CD4-positive, alpha-beta T cell treated with Interleukin-4 for 4 hours (primary cell): ENCODE results near the gene KDM7A.
"Not testable (repeated sequence)": the region's sequence is repeated elsewhere in the genome, so short reads cannot be mapped to it uniquely, and the experiment has no call there.

Experiments
- DNase-seq: peaks from one replicate; pipeline ENCODE4 v3.0.0-alpha.2; 2020

KDM7A gene

DNA sequence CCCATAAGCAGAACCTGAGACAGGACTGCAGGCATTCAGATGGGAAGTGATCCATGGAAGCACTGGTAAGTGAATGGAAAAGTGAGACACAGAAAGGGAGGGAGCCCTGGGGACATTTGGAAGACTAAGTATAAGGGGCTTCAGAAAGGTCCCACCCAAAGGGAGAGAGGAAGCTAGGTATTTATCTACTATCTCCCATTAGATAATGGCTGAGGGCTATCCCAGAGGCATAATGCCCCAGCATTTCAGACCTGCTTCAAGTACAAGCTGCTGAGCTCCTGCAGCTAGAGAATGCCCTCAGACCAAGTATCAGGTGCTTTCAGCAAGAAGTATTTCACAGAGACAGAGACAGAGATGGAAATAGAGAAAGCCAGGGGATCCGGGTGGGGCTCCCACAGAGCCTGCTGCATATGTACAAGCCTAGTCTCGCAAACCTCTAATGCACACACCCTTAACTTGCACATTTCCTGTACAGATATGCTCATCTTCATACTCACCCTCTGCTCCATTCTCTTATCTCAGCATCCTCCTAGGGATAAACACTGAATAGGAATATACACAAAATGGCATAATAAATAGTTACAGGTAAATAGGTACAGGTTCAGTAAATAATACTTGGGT is 20.2 kb downstream of the KDM7A start:
- no peak for DNase-seq

DNA sequence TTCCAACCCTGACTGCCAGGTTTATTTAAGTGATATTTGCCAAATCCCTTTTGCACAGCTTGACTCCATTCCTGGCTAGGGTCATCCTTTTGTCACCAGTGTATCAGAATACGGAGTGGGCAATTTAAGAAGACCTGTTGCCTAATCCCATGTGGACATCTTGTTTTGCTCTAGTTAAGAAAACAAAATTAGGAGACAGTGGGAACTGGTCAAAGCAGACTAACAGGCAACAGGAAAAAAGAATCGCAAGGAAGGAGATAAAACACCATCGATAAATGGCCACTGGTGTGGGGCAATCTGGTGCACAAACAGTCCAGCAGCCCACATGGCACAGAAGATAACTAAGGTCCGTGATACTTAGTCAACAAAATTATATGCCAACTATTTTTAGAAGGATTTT is 21.4 kb downstream of the KDM7A start:
- no peak for DNase-seq

DNA sequence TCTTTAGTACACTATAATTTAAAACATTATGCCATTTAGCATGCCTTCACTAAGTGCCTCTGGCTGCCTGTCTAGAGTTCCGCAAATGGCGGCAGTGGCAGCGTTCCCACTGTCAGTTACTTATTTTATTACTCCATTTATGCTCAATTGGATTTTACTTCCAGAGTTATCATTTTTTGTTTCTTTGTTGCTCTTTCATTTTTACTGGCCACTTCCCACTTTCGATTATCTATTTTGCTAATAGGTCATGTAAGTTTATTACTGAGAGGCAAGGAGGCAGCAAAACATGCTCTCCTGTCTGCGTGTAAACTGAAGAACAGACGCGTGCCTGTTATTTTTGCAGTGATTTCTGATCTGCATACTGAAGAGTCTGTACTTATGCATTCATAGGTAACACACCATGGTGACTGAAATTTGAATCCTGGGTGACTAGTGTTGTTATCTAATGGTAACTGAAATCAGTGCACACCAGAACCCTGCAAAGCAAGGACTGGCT is 23.1 kb downstream of the KDM7A start:
- no peak for DNase-seq

DNA sequence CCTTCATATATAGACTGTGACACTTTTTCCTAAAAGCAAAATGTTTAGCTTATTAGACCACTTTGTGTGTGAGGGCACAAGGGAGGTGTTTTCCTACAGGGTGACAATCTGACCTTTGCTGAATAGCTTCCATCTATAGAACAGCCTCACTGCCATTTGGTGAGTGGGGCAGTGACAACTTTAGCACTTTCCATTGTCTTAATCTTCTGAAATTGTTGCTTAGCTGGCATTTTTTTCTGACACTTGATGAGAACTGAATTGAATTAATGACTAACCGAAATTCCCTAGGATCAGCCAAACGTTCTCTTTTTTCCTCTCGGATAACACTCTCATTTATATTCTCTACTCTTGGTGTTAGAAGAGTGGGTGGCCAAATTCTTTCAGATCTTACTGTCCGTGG is 30.2 kb downstream of the KDM7A start:
- no peak for DNase-seq

DNA sequence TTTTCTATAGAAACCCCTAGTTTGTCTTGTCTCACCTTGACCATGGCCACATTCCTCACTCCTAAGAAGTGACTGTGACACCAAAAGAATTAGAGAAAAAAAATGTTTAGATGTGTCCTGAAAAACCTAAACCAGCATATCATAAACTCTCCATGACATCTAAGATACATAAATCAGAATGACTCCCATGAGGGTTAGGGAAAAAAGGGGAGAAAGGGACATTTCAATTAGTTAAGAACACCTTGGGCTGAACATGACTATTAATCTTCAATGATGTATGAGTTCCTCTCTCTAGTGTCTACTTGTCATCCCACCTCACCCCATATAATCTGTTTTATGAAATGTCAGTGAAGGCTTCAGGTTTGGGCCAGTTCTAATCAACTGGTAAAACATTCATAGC is 31.1 kb downstream of the KDM7A start:
- no peak for DNase-seq

DNA sequence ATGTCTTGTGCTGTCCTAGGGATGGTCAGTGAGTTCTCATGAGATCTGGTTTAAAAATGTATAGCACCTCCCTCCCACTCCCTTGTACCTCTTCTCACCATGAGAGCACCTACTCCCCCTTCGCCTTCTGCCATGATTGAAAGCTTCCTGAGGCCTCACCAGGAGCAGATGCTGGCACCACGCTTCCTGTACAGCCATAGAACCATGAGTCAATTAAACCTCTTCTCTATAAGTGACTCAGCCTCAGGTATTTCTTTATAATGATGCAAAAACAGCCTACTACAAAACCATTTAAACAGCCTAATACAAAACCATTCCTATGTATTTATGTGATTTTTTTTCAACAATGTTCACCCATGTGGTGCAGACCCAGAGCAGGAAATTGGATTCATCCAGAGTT is 32.0 kb downstream of the KDM7A start:
- DNase-seq, result no peak

DNA sequence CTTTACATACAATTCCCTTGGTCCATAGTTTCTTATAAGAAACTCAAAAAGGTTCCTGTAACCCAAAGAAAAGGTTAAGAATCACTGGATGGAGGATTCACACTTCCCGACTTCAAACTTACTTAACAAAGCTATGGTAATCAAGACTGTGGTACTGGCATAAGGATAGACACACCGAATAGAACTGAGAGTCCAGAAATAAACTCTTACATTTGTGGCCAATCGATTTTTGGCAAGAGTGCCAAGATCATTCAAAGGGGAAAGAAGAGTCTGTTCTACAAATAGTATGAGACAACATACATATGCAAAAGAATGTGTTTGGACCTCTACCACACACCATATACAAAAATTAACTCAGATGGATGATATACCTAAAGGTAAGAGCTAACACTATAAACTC is 32.8 kb downstream of the KDM7A start:
- DNase-seq, result no peak

DNA sequence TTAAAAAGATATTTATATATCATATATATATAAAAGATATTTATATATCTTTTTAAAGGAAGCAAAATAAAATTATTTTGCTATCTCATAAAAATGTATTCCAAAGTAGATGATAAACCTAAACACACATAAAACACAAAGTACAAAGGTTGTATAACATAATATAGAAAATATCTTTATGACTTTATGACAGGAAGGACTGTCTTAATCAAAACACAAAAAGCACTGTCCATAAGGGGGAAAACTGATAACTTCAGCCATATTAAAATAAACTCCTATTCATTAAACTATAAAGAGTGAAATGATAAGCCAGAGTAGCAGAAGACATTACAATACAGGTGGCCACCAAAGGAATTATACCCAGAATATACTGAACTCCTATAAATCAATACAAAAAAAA is 34.8 kb downstream of the KDM7A start:
- DNase-seq, result no peak

DNA sequence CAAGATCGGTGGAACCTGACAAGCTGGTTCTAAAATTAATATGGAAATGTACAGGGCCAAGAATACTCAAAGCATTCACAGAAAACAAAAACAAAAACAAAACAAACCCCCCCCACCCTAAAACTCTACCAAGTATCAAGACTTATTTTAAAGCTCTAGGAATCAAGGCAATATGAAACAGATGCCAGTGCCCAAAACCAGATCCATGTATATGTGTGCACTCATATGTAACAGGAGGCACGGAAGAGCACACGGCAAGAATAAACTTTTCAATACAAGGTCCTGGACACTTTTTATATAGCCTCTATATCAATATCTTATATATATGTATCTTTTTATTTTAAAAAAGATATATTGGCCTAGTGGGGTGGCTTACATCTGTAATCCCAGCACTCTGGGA is 35.5 kb downstream of the KDM7A start:
- DNase-seq, result no peak

DNA sequence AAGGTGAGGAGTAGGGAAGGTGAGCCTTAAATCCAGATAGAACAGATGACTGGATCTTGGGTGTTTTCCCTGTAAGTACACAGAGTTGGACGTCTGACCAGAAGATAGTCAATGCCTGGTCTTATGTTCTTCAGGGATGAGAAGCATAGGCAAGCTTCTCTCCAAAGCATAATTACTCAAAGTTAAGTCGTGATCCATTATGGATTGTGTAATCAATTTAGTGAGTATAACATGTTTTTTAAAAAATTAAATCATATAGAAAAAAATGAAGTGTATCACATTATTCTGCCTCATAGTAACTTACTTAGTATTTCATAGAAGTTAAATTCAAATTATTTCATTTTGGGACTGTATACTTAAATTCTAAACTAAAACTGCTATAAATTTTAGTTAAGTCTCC is 39.7 kb downstream of the KDM7A start:
- DNase-seq, result no peak

DNA sequence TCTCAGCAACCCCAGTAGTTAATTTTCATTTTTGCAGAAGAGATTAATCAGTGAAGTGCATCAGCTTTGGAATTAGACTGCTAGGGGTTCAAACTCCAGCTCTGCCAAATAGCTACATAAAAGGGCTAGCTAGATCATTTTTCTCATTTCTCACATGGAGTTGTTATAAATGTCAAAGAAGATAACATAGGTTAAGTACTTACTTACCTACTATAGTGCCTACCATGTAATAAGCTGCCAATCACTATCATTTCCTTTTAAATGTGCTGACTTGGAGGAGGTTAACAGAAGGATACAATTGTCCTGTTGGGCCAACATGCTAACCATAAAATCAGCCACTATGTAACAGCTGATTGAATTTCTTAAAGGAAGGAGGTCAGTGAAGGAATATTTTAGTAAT is 40.7 kb downstream of the KDM7A start:
- DNase-seq, result no peak

DNA sequence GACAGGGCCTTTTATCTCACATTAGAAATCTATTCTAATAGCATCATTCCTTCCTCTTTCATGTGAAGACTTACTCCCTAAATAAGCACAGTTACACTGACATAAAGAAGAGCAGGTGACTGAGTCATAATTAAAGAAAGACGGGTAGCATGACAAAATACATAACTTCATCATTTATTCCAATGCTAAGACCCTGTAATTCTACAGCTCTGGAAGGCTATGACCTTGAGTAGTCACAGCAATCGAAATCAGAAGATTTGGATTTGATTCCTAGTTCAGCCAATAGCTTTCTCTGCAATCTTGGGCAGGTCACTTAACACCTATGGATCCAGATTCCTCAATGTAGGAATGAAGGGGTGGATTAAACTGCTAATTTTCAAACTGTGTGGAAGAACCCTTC is 42.7 kb downstream of the KDM7A start:
- no peak for DNase-seq

DNA sequence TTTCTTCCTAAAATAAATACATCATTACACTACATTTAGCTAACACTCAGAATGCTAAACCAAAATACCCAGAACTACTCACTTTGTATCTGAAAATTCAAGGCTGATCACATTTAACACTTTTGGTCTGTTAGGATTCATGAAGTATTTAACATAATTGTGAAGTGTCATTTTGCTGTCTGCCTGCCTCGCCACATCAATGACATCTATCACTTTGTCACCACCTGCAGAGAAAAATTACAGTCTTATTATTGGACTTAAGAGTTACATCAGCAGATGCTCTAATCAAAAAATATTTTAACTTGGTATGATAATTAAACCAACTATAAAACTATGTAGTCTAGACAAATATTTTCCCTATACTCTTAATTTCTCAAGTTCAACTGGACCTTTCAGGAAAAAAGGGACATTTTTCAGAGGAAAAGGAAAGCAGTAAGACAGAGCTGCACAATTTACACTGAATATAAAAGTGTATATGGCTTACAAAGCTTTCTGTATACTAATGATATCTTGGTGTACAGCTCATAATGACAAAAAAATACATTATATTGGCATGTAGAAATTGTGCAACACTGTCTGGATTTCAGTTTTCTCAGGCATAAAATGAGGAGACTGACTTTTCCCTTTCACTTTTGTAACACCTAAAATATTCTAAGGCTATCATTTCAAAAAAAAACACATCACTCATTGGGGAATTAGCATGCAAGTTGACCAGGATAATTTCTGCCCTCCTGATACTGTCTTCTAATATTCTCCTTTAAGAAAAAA is 49.2 kb downstream of the KDM7A start:
- no peak for DNase-seq

DNA sequence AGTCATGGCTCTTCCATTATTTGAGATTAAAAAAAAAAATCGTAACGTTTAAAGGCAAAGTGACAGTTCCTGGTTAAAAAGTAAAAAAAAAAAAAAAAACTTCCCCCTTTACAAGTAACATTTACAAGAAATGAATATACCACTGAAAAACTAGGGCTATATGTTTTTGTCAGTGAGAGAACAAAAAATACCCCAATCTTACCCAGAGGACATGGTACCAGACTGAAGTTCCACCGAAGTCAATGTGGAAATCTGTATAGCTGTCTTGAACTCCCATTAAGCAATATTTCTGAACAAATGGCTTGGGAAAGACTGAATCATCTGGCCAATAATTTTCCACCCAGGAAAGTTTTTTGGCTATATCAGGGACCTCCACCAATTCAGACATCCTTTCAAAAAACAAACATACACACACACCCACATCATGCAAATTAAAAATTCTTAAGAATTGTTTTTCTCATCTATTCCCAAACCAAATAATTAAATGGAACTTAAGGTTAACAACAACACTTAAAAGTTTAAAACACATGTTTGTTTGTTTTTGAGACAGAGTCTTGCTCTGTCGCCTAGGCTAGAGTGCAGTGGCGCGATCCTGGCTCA is 50.2 kb downstream of the KDM7A start:
- no peak for DNase-seq

DNA sequence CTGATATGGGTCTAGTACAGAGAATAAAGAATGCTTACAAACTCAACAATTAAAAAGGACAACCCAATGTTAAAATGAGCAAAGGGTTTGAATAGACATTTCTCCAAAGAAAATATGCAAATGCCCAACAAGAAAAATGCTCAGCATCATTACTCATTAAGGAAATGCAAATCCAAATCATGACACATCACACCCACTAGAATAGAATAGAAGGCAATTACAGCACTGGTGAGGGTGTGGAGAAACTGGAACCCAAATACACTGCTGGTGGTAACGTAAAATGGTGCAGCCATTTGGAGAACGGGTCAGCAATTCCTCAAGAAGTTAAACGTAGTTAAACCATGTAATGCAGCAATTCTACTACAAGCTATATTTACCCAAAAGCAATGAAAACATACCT is 53.8 kb downstream of the KDM7A start:
- DNase-seq, result no peak

DNA sequence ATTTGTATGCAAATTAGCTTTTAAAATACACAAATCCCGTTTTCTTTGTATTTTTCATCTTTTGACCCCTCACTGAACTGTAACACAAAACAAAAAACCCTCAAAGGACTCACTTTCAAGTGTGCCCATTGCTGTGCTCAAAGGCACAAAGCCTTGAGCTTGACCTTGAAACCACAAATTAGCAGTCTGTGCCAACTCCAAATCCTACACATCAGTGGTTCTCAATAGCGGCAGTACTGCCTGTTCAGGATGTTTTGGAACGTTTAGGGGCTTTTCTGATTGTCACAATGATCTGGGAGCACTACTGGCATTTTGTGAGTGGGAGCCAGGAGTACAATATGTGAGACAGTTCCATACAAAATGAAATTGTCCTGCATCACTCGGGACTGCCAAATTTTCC is 55.5 kb downstream of the KDM7A start:
- DNase-seq, result no peak

DNA sequence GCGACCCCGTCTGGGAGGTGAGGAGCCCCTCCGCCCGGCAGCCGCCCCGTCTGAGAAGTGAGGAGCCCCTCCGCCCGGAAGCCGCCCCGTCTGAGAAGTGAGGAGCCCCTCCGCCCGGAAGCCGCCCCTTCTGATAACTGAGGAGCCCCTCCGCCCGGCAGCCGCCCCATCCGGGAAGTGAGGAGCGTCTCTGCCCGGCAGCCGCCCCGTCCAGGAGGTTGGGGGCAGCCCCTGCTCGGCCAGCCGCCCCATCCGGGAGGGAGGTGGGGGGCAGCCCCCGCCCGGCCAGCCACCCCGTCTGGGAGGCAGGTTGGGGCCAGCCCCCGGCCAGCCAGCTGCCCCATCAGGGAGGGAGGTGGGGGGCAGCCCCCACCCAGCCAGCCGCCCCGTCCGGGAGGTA is 62.0 kb downstream of the KDM7A start:
- not testable (repeated sequence) for DNase-seq

DNA sequence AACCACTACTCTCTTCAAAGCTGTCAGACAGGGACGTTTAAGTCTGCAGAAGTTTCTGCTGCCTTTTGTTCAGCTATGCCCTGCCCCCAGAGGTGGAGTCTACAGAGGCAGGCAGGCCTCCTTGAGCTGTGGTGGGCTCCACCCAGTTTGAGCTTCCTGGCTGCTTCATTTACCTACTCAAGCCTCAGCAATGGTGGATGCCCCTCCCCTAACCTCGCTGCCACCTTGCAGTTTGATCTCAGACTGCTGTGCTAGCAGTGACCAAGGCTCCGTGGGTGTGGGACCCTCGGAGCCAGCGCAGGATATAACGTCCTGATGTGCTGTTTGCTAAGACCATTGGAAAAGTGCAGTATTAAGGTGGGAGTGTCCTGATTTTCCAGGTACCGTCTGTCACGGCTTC is 68.0 kb downstream of the KDM7A start:
- not testable (repeated sequence) for DNase-seq

DNA sequence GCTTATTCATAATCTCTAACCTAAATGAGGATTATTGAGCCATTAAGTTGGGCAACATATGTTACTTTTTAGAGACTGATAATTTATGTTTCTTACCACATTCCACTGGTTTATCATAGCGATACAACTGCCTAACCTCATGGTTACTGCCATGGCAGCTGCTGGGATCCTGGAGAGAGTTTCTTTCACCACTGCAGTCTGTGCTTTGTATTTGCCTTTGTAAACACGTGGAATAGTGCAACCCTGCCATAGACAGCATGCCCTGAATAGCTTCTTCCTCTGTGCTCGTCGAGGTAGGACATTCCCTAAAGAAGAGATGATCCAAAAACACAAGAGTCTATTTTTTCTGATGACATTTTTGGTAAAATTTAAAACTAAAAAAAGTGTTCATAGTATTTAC is 80.3 kb downstream of the KDM7A start:
- DNase-seq, result no peak

DNA sequence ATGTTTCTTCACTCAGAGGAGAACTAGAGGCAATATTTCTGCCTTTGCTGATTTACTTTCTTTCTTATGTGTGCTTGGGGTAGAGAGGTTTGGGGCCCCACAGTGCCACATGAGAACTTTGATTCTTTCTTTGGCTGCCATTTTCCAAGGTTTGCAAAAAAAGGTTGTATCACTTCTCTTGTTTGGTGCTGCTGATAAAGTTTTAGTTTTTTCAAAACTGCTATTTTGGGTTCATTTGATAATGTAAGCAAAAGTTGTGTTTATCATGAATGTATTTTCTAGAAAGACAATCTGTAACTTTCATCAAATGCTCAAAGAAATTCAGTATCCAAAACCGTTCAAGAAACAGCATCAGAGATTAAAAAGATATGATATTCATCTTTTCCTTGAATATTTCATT is 83.4 kb downstream of the KDM7A start:
- no peak for DNase-seq

DNA sequence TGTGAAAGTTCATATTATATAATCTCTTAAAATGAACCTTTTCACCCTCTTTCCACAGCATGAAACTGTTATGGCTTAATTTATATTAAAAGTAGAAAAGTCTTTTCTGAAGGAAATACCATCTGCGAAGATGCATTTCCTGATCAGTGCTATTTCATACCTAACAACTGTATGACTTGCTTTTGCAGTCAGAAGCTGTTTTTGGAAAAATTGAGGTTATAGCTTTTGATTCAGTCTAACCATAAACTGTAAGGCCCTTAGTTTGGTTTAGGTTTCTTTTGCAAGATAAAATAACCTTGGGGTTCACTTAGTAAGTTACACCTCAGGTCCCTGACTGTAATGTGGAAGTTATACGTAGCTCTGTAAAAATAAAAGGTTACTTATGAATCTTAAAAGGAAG is 91.3 kb downstream of the KDM7A start:
- no peak for DNase-seq

DNA sequence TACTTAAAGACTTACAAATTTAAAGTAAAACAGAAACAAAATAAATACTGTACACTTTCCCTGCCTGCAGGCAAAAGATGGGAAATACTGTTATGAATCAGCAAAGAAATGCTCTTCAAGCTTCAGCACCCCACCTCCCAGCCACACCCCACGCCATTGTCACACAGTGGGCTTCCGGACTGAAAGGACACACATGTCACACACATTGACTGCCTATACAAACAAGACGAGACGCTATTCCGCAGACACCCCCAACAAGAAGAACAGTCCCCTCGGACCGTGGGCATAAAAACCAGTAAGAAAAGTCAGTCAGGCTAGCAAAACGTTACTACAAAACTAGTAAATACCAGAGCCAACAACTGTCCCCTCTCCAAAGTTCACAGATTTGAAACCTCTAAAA is 91.8 kb downstream of the KDM7A start:
- DNase-seq, result peak; percentile 56

DNA sequence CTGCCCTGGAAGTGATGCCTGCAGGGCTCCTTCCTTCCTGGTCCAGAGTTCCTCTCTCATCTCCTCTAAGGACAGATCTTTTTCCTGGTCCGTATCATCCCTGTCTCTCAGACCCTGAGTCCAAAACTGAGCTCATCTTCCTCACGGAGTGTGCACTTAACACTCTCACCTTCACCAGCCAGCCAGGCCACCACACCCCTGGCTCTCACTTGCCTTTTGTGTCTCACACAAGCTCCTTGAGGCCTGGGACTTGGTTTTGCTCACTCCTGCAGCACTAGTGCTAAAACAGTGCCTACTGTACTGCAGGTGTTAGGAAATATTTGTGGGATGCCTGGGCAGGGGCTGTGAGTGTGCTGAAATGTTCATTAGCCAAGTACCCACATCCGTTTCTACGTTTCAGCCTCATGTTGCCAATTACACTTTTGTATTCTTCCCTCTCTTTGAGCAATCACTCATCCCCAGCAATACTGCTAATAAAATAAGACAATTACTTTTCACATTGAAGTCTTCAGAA is 92.6 kb downstream of the KDM7A start:
- DNase-seq, result no peak

DNA sequence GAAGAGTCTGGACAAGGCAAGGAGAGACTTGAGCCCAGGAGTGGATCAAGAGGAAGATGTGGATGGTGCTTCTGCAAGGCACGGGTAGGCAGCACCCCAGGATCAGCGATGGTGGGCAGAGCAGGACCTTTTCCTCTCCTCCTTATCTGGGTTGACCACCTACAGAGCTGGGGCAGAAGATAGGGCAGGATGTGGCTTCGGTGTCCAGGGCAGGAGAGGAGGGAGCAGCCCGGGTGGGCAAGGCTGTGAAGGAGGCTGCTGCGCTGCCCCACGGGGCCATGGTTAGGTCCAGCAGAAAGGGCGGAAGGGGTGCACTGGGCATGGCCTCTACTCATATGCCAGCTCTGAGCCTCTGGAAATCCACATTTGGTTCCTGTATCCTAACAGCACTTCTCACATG is 94.0 kb downstream of the KDM7A start:
- no peak for DNase-seq
